Gastrocnemius medialis (tissue), 4 donors: ENCODE measurements around the gene CCDC106.

Source experiments
- POLR2A ChIP-seq, 2 donors: fragments of 450-650 bp; IDR thresholded peaks; one replicate each; pipeline ENCODE4 v1.6.1; 2017; ENCODE audit warnings: antibody characterized with exemption in 2 of 2, mild to moderate bottlenecking in 2 of 2, moderate library complexity in 2 of 2
- TF ChIP-seq, protein P1 (sequence below), 5 experiments: fragments of 450-650 bp in 3 of 5; fragments of 200-600 bp in 2 of 5; sonication (generic) in 2 of 5; IDR thresholded peaks in 4 of 5; conservative IDR thresholded peaks in 1 of 5; 1 replicate in 4 of 5; 2 replicates in 1 of 5; pipeline ENCODE4 v1.5.1; 2016 to 2019; ENCODE audit warnings: antibody characterized with exemption in 5 of 5, mild to moderate bottlenecking in 3 of 5, moderate library complexity in 3 of 5

DNA sequence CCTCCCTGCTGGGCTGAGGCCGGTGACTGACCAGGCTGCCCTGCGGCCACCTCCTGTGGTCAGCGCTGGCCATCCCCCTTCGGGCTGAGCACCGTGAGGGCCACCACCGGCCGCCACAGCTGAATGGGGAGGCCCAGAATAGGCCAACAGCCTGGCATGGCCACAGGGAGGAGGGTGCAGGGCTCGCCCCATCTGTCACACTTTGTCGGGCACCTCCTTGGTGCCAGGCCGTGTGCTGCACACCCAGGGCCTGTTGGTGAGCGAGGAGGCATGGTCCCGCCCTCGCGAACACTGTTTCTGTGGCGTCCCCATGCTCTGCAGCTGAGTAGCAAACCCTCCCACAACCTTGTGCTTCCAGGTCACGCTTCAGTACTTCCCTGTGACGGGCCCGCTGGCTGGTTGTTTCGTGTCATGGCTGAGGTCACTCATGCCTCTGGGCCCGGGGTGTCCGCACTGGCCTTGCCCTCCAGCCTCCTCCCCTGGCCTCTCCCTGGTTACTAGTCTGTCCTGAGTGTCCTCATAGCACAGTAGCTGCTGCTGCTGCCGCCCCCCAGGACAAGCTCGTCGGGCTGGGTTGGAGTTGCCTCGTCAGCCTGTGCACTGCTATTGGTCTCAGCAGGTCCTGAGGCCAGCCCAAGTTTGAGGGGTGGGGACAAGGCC lies 42.2 kb downstream of the CCDC106 start:
- TF ChIP-seq, protein P1, sequence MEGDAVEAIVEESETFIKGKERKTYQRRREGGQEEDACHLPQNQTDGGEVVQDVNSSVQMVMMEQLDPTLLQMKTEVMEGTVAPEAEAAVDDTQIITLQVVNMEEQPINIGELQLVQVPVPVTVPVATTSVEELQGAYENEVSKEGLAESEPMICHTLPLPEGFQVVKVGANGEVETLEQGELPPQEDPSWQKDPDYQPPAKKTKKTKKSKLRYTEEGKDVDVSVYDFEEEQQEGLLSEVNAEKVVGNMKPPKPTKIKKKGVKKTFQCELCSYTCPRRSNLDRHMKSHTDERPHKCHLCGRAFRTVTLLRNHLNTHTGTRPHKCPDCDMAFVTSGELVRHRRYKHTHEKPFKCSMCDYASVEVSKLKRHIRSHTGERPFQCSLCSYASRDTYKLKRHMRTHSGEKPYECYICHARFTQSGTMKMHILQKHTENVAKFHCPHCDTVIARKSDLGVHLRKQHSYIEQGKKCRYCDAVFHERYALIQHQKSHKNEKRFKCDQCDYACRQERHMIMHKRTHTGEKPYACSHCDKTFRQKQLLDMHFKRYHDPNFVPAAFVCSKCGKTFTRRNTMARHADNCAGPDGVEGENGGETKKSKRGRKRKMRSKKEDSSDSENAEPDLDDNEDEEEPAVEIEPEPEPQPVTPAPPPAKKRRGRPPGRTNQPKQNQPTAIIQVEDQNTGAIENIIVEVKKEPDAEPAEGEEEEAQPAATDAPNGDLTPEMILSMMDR (IDR thresholded peaks at IDR 0.05 in 4 of 5, conservative IDR thresholded peaks at IDR 0.05 in 1 of 5): no peak
- TF ChIP-seq POLR2A (IDR thresholded peaks at IDR 0.05): no peak
